Measurements from ENCODE around the gene NTM.

DNA sequence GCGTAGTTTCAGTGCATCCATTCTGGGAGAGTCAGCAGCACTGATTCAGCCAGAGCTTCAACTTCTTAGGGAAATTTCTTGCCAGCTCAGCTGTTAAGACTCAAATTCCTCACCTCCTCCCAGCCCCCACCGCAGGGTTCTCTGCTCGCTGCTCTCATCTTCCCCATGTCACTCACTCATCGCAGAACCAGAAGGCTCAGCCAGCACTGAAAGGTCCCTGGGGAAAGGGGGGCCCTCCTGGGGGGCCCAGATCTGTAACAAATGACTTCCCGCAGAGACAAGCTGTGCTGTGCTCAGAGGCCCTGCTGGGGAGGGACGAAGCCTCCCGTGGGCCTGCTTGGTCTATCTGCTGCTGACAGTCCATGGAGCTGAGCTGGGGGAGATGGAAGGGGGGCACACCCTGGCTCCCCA is 220.6 kb downstream of the NTM start:
- TF ChIP-seq, protein P1, sequence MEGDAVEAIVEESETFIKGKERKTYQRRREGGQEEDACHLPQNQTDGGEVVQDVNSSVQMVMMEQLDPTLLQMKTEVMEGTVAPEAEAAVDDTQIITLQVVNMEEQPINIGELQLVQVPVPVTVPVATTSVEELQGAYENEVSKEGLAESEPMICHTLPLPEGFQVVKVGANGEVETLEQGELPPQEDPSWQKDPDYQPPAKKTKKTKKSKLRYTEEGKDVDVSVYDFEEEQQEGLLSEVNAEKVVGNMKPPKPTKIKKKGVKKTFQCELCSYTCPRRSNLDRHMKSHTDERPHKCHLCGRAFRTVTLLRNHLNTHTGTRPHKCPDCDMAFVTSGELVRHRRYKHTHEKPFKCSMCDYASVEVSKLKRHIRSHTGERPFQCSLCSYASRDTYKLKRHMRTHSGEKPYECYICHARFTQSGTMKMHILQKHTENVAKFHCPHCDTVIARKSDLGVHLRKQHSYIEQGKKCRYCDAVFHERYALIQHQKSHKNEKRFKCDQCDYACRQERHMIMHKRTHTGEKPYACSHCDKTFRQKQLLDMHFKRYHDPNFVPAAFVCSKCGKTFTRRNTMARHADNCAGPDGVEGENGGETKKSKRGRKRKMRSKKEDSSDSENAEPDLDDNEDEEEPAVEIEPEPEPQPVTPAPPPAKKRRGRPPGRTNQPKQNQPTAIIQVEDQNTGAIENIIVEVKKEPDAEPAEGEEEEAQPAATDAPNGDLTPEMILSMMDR (optimal IDR thresholded peaks at IDR 0.05 in 1 of 3, IDR thresholded peaks at IDR 0.05 in 1 of 3, conservative IDR thresholded peaks at IDR 0.05 in 1 of 3; ENCODE audit: extremely low read depth in 1 of 3, insufficient read depth in 2 of 3, low read length in 3 of 3), result no peak
- TF ChIP-seq EZH2 (IDR thresholded peaks at IDR 0.05; ENCODE audit: low read length), result no peak
